Measurements from ENCODE around the gene PXDC1. TPM values are rescaled to one million over a fixed set of nuclear protein-coding genes. Genes with fewer than 3 reads are reported as not detected.

The PXDC1 gene
- total and polyA plus RNA-seq, 11 donors: 13.7 to 89.9 (median 29.1) TPM

DNA sequence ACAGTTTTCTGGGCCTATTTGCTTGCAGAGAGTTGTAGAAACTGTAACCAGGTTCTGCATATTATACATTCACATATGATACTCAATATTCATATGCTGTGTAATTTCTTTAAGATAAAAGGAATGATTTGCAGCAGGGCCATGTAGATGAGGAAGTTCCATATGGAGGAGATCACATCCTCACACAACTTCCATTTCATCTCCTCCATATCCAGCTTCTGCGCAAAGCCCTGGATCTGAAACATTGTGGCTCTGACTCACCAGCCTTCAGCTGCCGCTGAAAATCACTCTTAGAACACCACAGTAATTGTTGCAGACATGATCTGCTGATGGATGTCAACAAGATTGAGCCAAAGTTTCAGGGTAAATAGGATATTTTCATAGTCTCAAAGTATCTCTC, 57.7 kb downstream of the PXDC1 start:
- 67 to 91% (median 87%) methylated on average over 2 of the region's 2 CpGs for WGBS, 4 donors
- H3K36me3 ChIP-seq: no peaks in the 10 kb centered on the region
- peaks cover 0 to 5% (median 0%) of the 10 kb centered on the region in 12 donors for H3K9me3 ChIP-seq
- intact Hi-C loops (cut with DNase I): no loop called here
- DNase-seq: no peak
- no peak overlapping the region for H3K4me3 ChIP-seq
- ATAC-seq: no peak
- no peaks in the 10 kb centered on the region for H3K4me1 ChIP-seq
- no peak overlapping the region for H3K27ac ChIP-seq
- no peak for TF ChIP-seq POLR2A (IDR thresholded peaks at IDR 0.05)
- TF ChIP-seq, protein P1, sequence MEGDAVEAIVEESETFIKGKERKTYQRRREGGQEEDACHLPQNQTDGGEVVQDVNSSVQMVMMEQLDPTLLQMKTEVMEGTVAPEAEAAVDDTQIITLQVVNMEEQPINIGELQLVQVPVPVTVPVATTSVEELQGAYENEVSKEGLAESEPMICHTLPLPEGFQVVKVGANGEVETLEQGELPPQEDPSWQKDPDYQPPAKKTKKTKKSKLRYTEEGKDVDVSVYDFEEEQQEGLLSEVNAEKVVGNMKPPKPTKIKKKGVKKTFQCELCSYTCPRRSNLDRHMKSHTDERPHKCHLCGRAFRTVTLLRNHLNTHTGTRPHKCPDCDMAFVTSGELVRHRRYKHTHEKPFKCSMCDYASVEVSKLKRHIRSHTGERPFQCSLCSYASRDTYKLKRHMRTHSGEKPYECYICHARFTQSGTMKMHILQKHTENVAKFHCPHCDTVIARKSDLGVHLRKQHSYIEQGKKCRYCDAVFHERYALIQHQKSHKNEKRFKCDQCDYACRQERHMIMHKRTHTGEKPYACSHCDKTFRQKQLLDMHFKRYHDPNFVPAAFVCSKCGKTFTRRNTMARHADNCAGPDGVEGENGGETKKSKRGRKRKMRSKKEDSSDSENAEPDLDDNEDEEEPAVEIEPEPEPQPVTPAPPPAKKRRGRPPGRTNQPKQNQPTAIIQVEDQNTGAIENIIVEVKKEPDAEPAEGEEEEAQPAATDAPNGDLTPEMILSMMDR (IDR thresholded peaks at IDR 0.05): no peak
- H3K27me3 ChIP-seq: no peaks in the 10 kb centered on the region

DNA sequence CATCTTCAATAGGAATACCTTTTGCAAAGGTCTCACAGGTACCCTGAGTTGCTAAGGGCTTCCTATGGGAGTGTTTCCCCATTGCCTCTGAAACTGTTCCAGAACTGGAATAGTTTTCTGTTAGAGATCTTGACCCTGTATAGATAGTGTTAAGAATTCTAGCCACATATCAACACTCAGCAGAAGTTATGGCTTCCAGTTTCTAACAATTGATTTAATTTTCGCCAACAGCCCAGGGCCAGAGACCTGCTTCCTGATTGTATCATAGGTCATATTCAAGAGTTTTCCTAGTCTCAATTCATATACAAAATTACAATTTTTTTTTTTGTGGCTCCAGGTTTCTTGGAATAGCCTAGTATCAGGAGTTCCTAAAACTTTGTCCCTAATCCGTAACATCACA, 61.0 kb downstream of the PXDC1 start:
- DNase-seq (no peak), ATAC-seq (no peak)

DNA sequence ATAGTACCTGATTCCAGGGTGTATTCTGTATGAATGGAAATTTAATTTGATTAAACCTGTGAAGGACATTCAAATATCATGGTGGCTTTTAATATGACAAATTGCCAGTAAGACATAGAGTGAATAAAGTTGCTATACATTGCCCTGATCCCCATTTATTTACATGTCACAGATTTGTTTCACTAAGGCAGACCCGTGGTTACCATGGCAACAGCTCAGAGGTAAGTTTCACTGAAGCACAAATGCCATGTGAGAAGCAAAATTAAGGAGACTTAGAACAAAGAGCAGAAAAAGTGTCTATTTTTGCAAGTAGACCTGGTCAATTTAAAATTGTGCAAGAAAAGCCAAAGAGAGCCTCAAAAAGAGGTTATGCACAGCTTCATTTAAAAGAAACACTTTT, 63.7 kb downstream of the PXDC1 start:
- WGBS, 4 donors: 71 to 81% (median 77%) methylated on average over 1 of the region's 1 CpG
- H3K36me3 ChIP-seq: no peaks in the 10 kb centered on the region
- H3K9me3 ChIP-seq: no peaks in the 10 kb centered on the region
- no peak for TF ChIP-seq POLR2A (IDR thresholded peaks at IDR 0.05)
- TF ChIP-seq, protein P1 (IDR thresholded peaks at IDR 0.05): no peak
- no peak overlapping the region for H3K27ac ChIP-seq
- H3K4me1 ChIP-seq: no peaks in the 10 kb centered on the region
- ATAC-seq: no peak
- DNase-seq: no peak
- no peaks in the 10 kb centered on the region for H3K27me3 ChIP-seq
- H3K4me3 ChIP-seq: no peak overlapping the region
- intact Hi-C loops (cut with DNase I): no loop called here

More for the DNA sequence above, 61.0 kb downstream of the PXDC1 start:
- WGBS, 4 donors: 92 to 96% (median 95%) methylated on average over 2 of the region's 2 CpGs
- no peak overlapping the region for H3K27ac ChIP-seq
- TF ChIP-seq, protein P1 (IDR thresholded peaks at IDR 0.05): no peak
- TF ChIP-seq POLR2A (IDR thresholded peaks at IDR 0.05): no peak
- H3K27me3 ChIP-seq: no peaks in the 10 kb centered on the region
- no peak overlapping the region for H3K4me3 ChIP-seq
- H3K36me3 ChIP-seq: no peaks in the 10 kb centered on the region
- H3K9me3 ChIP-seq: no peaks in the 10 kb centered on the region
- intact Hi-C loops (cut with DNase I): no loop called here
- H3K4me1 ChIP-seq: no peaks in the 10 kb centered on the region

DNA sequence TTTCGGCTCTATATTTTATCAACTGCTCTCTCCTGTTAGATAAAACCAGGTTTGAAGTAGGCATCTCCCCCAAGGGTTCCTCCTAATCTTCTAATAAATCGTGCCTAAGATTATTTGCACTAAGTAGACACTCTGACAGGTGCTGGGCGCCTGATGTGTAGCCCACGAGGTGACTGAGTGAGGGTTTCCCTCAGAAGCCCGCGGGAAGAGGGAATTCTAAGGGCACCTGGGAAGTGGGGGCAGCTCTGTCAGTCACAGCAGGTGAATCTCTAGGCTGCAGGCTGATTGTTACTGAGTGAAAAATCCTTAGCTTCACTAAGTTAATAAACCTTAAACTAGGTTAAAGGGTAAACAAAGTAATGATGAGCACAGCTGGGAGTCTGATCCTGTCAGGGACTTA, 68.2 kb downstream of the PXDC1 start:
- peaks cover 0 to 8% (median 0%) of the 10 kb centered on the region in 12 donors for H3K9me3 ChIP-seq
- no peak overlapping the region for H3K4me3 ChIP-seq
- no peaks in the 10 kb centered on the region for H3K27me3 ChIP-seq
- TF ChIP-seq, protein P1 (IDR thresholded peaks at IDR 0.05): no peak
- TF ChIP-seq POLR2A (IDR thresholded peaks at IDR 0.05): no peak
- H3K27ac ChIP-seq: no peak overlapping the region
- intact Hi-C loops (cut with DNase I): no loop called here
- WGBS, 4 donors: 74 to 78% (median 75%) methylated on average over 6 of the region's 6 CpGs
- H3K4me1 ChIP-seq: no peaks in the 10 kb centered on the region
- no peaks in the 10 kb centered on the region for H3K36me3 ChIP-seq
- ATAC-seq (no peak), DNase-seq (no peak)
